NCI-H526 (cell line): ENCODE data around the gene NOL6.
"Not testable (repeated sequence)": the region's sequence is repeated elsewhere in the genome, so short reads cannot be mapped to it uniquely, and the experiment has no call there.

Source experiments
- DNase-seq, 2 experiments: peaks; one replicate each; lab custom pipeline; 2025; lab: John Stamatoyannopoulos, UW

The NOL6 gene

GRCh38 chr9:33435821-33436277 lies 37.9 kb downstream of the NOL6 start:
- no peak for DNase-seq

GRCh38 chr9:33434317-33435105 lies 39.2 kb downstream of the NOL6 start:
- DNase-seq: no peak

- DNase-seq: no peak
Measured at GRCh38 chr9:33433871-33434270, 39.9 kb downstream of the NOL6 start.

GRCh38 chr9:33431420-33431819 lies 42.3 kb downstream of the NOL6 start:
- DNase-seq: no peak

- no peak for DNase-seq
Measured at GRCh38 chr9:33430942-33431341, 42.8 kb downstream of the NOL6 start.

- DNase-seq: no peak
Measured at GRCh38 chr9:33429256-33429985, 44.3 kb downstream of the NOL6 start.

GRCh38 chr9:33426843-33427293 lies 46.9 kb downstream of the NOL6 start:
- no peak for DNase-seq

- no peak for DNase-seq
Measured at GRCh38 chr9:33425128-33425533, 48.6 kb downstream of the NOL6 start.

- DNase-seq: not testable (repeated sequence)
Measured at GRCh38 chr9:33424492-33424891, 49.2 kb downstream of the NOL6 start.

- not testable (repeated sequence) for DNase-seq
Measured at GRCh38 chr9:33424043-33424442, 49.7 kb downstream of the NOL6 start.

GRCh38 chr9:33419708-33420303 lies 53.9 kb downstream of the NOL6 start:
- DNase-seq: no peak

- peak in 1 of 2 experiments; percentile 45 for DNase-seq
Measured at GRCh38 chr9:33418090-33418489, 55.6 kb downstream of the NOL6 start.

GRCh38 chr9:33416996-33417395 lies 56.7 kb downstream of the NOL6 start:
- DNase-seq: no peak

GRCh38 chr9:33415501-33416038 lies 58.2 kb downstream of the NOL6 start:
- peak; percentile 34 to 67 for DNase-seq

- no peak for DNase-seq
Measured at GRCh38 chr9:33414889-33415500, 58.7 kb downstream of the NOL6 start.

GRCh38 chr9:33414268-33414667 lies 59.5 kb downstream of the NOL6 start:
- no peak for DNase-seq
